HepG2 (cell line): ENCODE data around the gene PHF23. TPM values are rescaled to one million over a fixed set of nuclear protein-coding genes. Genes with fewer than 3 reads are reported as not detected.

Experiments
- ATAC-seq: fragments of 200-7000 bp; cut with Tn5 transposase; 3 replicates; pipeline ENCODE4 v1.9.1; 2020; ENCODE audit warnings: mild to moderate bottlenecking, moderate library complexity
- BruUV-seq: library from RNA; stranded (reverse); fragments of 400-500 nt; replicated peaks from 2 replicates; lab custom pipeline; 2021; lab: Mats Ljungman, UMichigan
- CTCF ChIA-PET: fragments of 300-600 bp; formaldehyde crosslinking; extraction: SDS; loops from one replicate; lab custom pipeline; 2021; ENCODE audit warnings: low total read pairs, inconsistent platforms, low intra/inter-chr PET ratio; lab: Yijun Ruan, JAX
- POLR2A ChIA-PET: fragments of 350-600 bp; sonication (Branson Sonifier 250); formaldehyde crosslinking; loops from one replicate; lab custom pipeline; 2020; ENCODE audit warnings: antibody characterized with exemption, inconsistent platforms; lab: Yijun Ruan, JAX
- DNase-seq: peaks from one replicate; pipeline ENCODE4 v3.0.0-alpha.2; 2015; ENCODE audit warnings: low spot score
- FAIRE-seq: peaks from 3 replicates; lab custom pipeline; 2011; peaks lifted over from hg19 to GRCh38; lab: Jason Lieb, UNC
- H2AFZ ChIP-seq: one replicate; pipeline ENCODE4 v1.6.1; 2011; ENCODE audit warnings: low read length, inconsistent platforms
- H3K27ac ChIP-seq: fragments of 300-600 bp; 3 replicates; pipeline ENCODE4 v1.8.0; 2011; ENCODE audit warnings: mixed run types, mild to moderate bottlenecking, mixed read lengths, low read length, inconsistent platforms; ENCODE audit not compliant: insufficient read depth; ENCODE audit errors: extremely low read length
- H3K27me3 ChIP-seq, 2 experiments: fragments of 200-600 bp in 1 of 2; 2 replicates in 1 of 2; 3 replicates in 1 of 2; pipeline versions ENCODE4 v1.6.0 to v1.8.0; 2011; ENCODE audit warnings: low read length in 2 of 2, mild to moderate bottlenecking in 2 of 2, moderate library complexity in 2 of 2, inconsistent platforms in 1 of 2; ENCODE audit not compliant: insufficient read depth in 2 of 2, control insufficient read depth in 1 of 2
- H3K36me3 ChIP-seq, 2 experiments: fragments of 200-600 bp in 1 of 2; replicated peaks in 1 of 2; 2 replicates in 1 of 2; 3 replicates in 1 of 2; pipeline versions ENCODE4 v1.5.1 to v1.8.0; 2011; ENCODE audit warnings: low read length in 2 of 2, inconsistent platforms in 1 of 2; ENCODE audit not compliant: insufficient read depth in 2 of 2, control insufficient read depth in 1 of 2
- H3K4me1 ChIP-seq: 2 replicates; pipeline ENCODE4 v1.5.1; 2012; ENCODE audit warnings: low read length, inconsistent platforms; ENCODE audit not compliant: insufficient read depth
- H3K4me2 ChIP-seq: 2 replicates; pipeline ENCODE4 v1.6.0; 2011; ENCODE audit warnings: low read depth, low read length, inconsistent platforms
- H3K4me3 ChIP-seq, 3 experiments: fragments of 200-600 bp in 1 of 3; sonication (generic), shearing (Covaris generic) in 1 of 3; replicated peaks in 1 of 3; 2 replicates each; pipeline ENCODE4 v1.5.1; 2011 to 2016; ENCODE audit warnings: low read length in 3 of 3, inconsistent platforms in 2 of 3, low read depth in 2 of 3, mild to moderate bottlenecking in 2 of 3, control low read depth in 1 of 3, mixed read lengths in 1 of 3; ENCODE audit not compliant: insufficient read depth in 1 of 3
- H3K79me2 ChIP-seq: one replicate; pipeline ENCODE4 v1.6.1; 2011; ENCODE audit warnings: low read length, inconsistent platforms; ENCODE audit not compliant: insufficient read depth
- H3K9ac ChIP-seq: 2 replicates; pipeline ENCODE4 v1.6.0; 2011; ENCODE audit warnings: mild to moderate bottlenecking, low read depth, low read length, inconsistent platforms; ENCODE audit not compliant: insufficient read depth
- H3K9me3 ChIP-seq: 2 replicates; pipeline ENCODE4 v1.5.1; 2012; ENCODE audit warnings: mild to moderate bottlenecking, low read length
- H4K20me1 ChIP-seq: 2 replicates; pipeline ENCODE4 v1.6.0; 2011; ENCODE audit warnings: inconsistent platforms, mild to moderate bottlenecking, low read length, moderate library complexity; ENCODE audit not compliant: insufficient read depth
- AGO2 ChIP-seq: fragments of 200-400 bp; formaldehyde crosslinking; optimal IDR thresholded peaks from 2 replicates; pipeline ENCODE3; 2017; ENCODE audit warnings: mild to moderate bottlenecking, low read depth, low read length, moderate library complexity
- CC2D1A ChIP-seq: sonication (generic); formaldehyde crosslinking; IDR thresholded peaks from 2 replicates; pipeline ENCODE4 v1.8.1; 2023; ENCODE audit warnings: mild to moderate bottlenecking, missing genetic modification reagents
- ELF3 ChIP-seq: IDR thresholded peaks from 2 replicates; pipeline ENCODE4 v1.6.1; 2016; ENCODE audit warnings: missing genetic modification reagents, missing compliant biosample characterization
- ELK4 ChIP-seq: sonication (generic); formaldehyde crosslinking; IDR thresholded peaks from 2 replicates; pipeline ENCODE4 v1.9.0; 2021; ENCODE audit warnings: missing genetic modification reagents, borderline replicate concordance
- MZF1 ChIP-seq: sonication (generic); formaldehyde crosslinking; IDR thresholded peaks from 2 replicates; pipeline ENCODE4 v1.8.1; 2023; ENCODE audit warnings: mild to moderate bottlenecking, missing genetic modification reagents, borderline replicate concordance
- NKX3-1 ChIP-seq: sonication (generic); formaldehyde crosslinking; IDR thresholded peaks from 2 replicates; pipeline ENCODE4 v1.5.0; 2020; ENCODE audit warnings: missing genetic modification reagents
- POLR2G ChIP-seq: fragments of 200-400 bp; formaldehyde crosslinking; IDR thresholded peaks from 2 replicates; pipeline ENCODE4 v1.6.1; 2018; ENCODE audit warnings: mild to moderate bottlenecking, low read depth, low read length, moderate library complexity
- RCOR2 ChIP-seq: IDR thresholded peaks from 2 replicates; pipeline ENCODE4 v1.6.1; 2016; ENCODE audit warnings: missing biosample characterization, missing genetic modification reagents
- REL ChIP-seq: sonication (generic); formaldehyde crosslinking; conservative IDR thresholded peaks from 2 replicates; pipeline ENCODE4 v1.8.0; 2022; ENCODE audit warnings: mild to moderate bottlenecking, missing genetic modification reagents, moderate library complexity
- RELA ChIP-seq: sonication (generic); formaldehyde crosslinking; IDR thresholded peaks from 2 replicates; pipeline ENCODE4 v1.4.0; 2020; ENCODE audit warnings: missing genetic modification reagents
- RFXAP ChIP-seq: sonication (generic); formaldehyde crosslinking; IDR thresholded peaks from 2 replicates; pipeline ENCODE4 v1.4.0; 2020; ENCODE audit warnings: missing genetic modification reagents, borderline replicate concordance
- RNF219 ChIP-seq: sonication (generic); formaldehyde crosslinking; IDR thresholded peaks from 2 replicates; pipeline ENCODE4 v1.5.0; 2020; ENCODE audit warnings: mild to moderate bottlenecking, missing genetic modification reagents
- SNRNP70 ChIP-seq: fragments of 200-400 bp; formaldehyde crosslinking; IDR thresholded peaks from 2 replicates; pipeline ENCODE4 v1.6.1; 2017; ENCODE audit warnings: mild to moderate bottlenecking, low read depth, low read length, moderate library complexity
- SOX13 ChIP-seq, 3 experiments: fragments of 450-650 bp in 1 of 3; sonication (generic) in 1 of 3; formaldehyde crosslinking in 1 of 3; IDR thresholded peaks in 2 of 3; conservative IDR thresholded peaks in 1 of 3; 2 replicates each; pipeline versions ENCODE4 v1.5.0 to v1.6.1; 2016 to 2020; ENCODE audit warnings: antibody characterized with exemption in 1 of 3, mild to moderate bottlenecking in 1 of 3, missing compliant biosample characterization in 1 of 3, missing genetic modification reagents in 1 of 3, moderate library complexity in 1 of 3
- SUZ12 ChIP-seq: fragments of 150-350 bp; IDR thresholded peaks from 2 replicates; pipeline ENCODE4 v1.6.1; 2014; ENCODE audit warnings: low read depth, low read length
- THRA ChIP-seq: sonication (generic); formaldehyde crosslinking; IDR thresholded peaks from 2 replicates; pipeline ENCODE4 v1.4.0; 2020; ENCODE audit warnings: missing genetic modification reagents, borderline replicate concordance
- ZNF329 ChIP-seq: sonication (generic); formaldehyde crosslinking; IDR thresholded peaks from 2 replicates; pipeline ENCODE4 v1.9.0; 2021; ENCODE audit warnings: low read depth, mild to moderate bottlenecking, missing genetic modification reagents
- ZNF747 ChIP-seq: sonication (generic); formaldehyde crosslinking; IDR thresholded peaks from 2 replicates; pipeline ENCODE4 v1.8.1; 2023; ENCODE audit warnings: missing genetic modification reagents, mild to moderate bottlenecking, borderline replicate concordance
- ZNF766 ChIP-seq: sonication (generic); formaldehyde crosslinking; IDR thresholded peaks from 2 replicates; pipeline ENCODE4 v1.5.0; 2020; ENCODE audit warnings: missing genetic modification reagents, borderline replicate concordance
- ZNF780A ChIP-seq: sonication (generic); formaldehyde crosslinking; IDR thresholded peaks from 2 replicates; pipeline ENCODE4 v1.8.0; 2022; ENCODE audit warnings: mild to moderate bottlenecking, missing genetic modification reagents, moderate library complexity
- WGBS: methylation state at CpG from one replicate; pipeline ENCODE4 v1.1.6; 2017; ENCODE audit warnings: low lambda C conversion rate; 5-methylcytosine and 5-hydroxymethylcytosine counted together
- in situ Hi-C: cut with HindIII; loops from 2 replicates; pipeline ENCODE4 v1.10.0; 2017; ENCODE audit warnings: low pct_unique_long_range_greater_than_20kb; ENCODE audit not compliant: extremely low pct_ligation_motif_present
- intact Hi-C: fragments of 100-400 bp; cut with micrococcal nuclease; formaldehyde crosslinking; loops from one replicate; pipeline ENCODE4 v1.10.0; 2022; ENCODE audit not compliant: unreplicated experiment
- polyA plus RNA-seq, 8 experiments: library from polyadenylated mRNA; depleted of rRNA in 3 of 8; stranded (reverse) in 7 of 8; unstranded in 1 of 8; fragments of >200 nt; fragmentation: Illumina TruSeq in 4 of 8; extraction: Trizol in 4 of 8; gene quantifications; 2 replicates each; pipeline versions ENCODE4 v1.2.1 to v1.2.3, GENCODE V29; 2011 to 2016; ENCODE audit warnings: low read depth in 4 of 8, missing spikeins in 1 of 8, mixed read lengths in 1 of 8; ENCODE audit not compliant: insufficient read depth in 1 of 8
- total RNA-seq, 5 experiments: library from RNA; depleted of rRNA; stranded (reverse); fragments of >200 nt; fragmentation: Illumina TruSeq; extraction: Trizol; gene quantifications; 2 replicates each; pipeline ENCODE4 v1.2.3, GENCODE V29; 2016; ENCODE audit warnings: low read depth in 1 of 5

Gene PHF23
- total and polyA plus RNA-seq, 2 of the 13 experiments (the other 11 are each of a cell fraction or from before 2014, with no cell fraction given), result 27.6 to 33.2 TPM

- peaks cover 0 to 2% of the 10 kb centered on the region in 2 experiments; a peak in 1 of 5 replicates for H3K27me3 ChIP-seq
- peak; percentile 99 for DNase-seq
- FAIRE-seq, result peak; percentile 97
- no peak within 1 kb of the TSS for H2AFZ ChIP-seq
- H3K4me1 ChIP-seq, result peaks cover 38% of the 10 kb centered on the region
- peak; percentile 93 for ATAC-seq
- peak within 1 kb of the TSS; percentile 91 for H3K4me2 ChIP-seq
- H3K9me3 ChIP-seq, result no peaks in the 10 kb centered on the region
- peak within 1 kb of the TSS; percentile 96 for H3K9ac ChIP-seq
- ChIA-PET POLR2A (interaction anchor here (0.7 to 2.6 kb wide), 10 partner anchors 10 to 78 kb away, joined by 3 to 34 read pairs (median 10); partner anchors contain the start of genes ACADVL, ASGR1, DLG4 and DVL2), CTCF (interaction anchor here (1.5 kb wide), 2 partner anchors 29 to 44 kb away, joined by 4 to 5 read pairs; partner anchors contain the start of gene SLC2A4)
- intact Hi-C loops, result no loop called here
- no TSS peak for BruUV-seq
- peaks cover 54% of the 10 kb centered on the region for H3K79me2 ChIP-seq
- H3K27ac ChIP-seq, result peak within 1 kb of the TSS; percentile 99
- H4K20me1 ChIP-seq, result no peaks in the 10 kb centered on the region
- H3K4me3 ChIP-seq, result peak within 1 kb of the TSS; percentile 95 to 99 (median 96)
- WGBS, result under 1% methylated on average over 22 of the region's 41 CpGs
- peaks cover 9 to 18% of the 10 kb centered on the region in 2 experiments; a peak in 4 of 5 replicates for H3K36me3 ChIP-seq
- in situ Hi-C loops, result no loop called here
- TF ChIP-seq ELK4 (CRISPR knock-in tag) (no peak), POLR2G (peak; percentile 58), MZF1 (no peak), ZNF766 (CRISPR knock-in tag) (no peak), REL (CRISPR knock-in tag) (0 out of 2 replicates have a peak, but pooled peaks have one; percentile 9), SOX13 (IDR thresholded peaks at IDR 0.05) (no peak), SOX13 (CRISPR knock-in tag; conservative IDR thresholded peaks at IDR 0.05 in 1 of 2, IDR thresholded peaks at IDR 0.05 in 1 of 2) (no peak), RNF219 (no peak), RELA (0 out of 2 replicates have a peak, but pooled peaks have one; percentile 21), ZNF747 (CRISPR knock-in tag) (no peak), ZNF780A (CRISPR knock-in tag) (no peak), RFXAP (CRISPR knock-in tag) (no peak), RCOR2 (no peak), ZNF329 (CRISPR knock-in tag) (no peak), THRA (CRISPR knock-in tag) (no peak), SUZ12 (no peak), CC2D1A (CRISPR knock-in tag) (no peak), SNRNP70 (no peak), NKX3-1 (0 out of 2 replicates have a peak, but pooled peaks have one; percentile 33), ELF3 (CRISPR knock-in tag) (peak; percentile 56; the same call in 1 of the 2 replicates), AGO2 (no peak)
These were observed 12.5 kb upstream of the PHF23 start, which contains the start of gene CTDNEP1 for GRCh38 chr17:7251661-7252175. Gene CTDNEP1, minus strand, starts transcription at chr17:7251734. Its CDS starts 438 bp downstream, at chr17:7251296.
